ENCODE data around the gene ENOX1.
A peak's percentile ranks its signal among the peaks of the same experiment; 100 is the strongest.

Gene ENOX1

GRCh38 chr13:43669964-43670363 lies 116.8 kb downstream of the ENOX1 start:
- DNase-seq, result no peak

GRCh38 chr13:43669101-43669500 lies 117.7 kb downstream of the ENOX1 start:
- no peak for DNase-seq

GRCh38 chr13:43666403-43666802 lies 120.4 kb downstream of the ENOX1 start:
- DNase-seq, result no peak

- DNase-seq, result no peak
These were observed 121.4 kb downstream of the ENOX1 start for GRCh38 chr13:43665388-43665787.

- no peak for DNase-seq
These were observed 122.0 kb downstream of the ENOX1 start for GRCh38 chr13:43664700-43665191.

- DNase-seq, result no peak
These were observed 123.2 kb downstream of the ENOX1 start for GRCh38 chr13:43663474-43664090.

- DNase-seq, result no peak
These were observed 123.8 kb downstream of the ENOX1 start for GRCh38 chr13:43662976-43663375.

GRCh38 chr13:43661161-43661830 lies 125.5 kb downstream of the ENOX1 start:
- no peak for DNase-seq

- DNase-seq, result no peak
These were observed 129.3 kb downstream of the ENOX1 start for GRCh38 chr13:43657485-43657884.

- no peak for DNase-seq
These were observed 132.8 kb downstream of the ENOX1 start for GRCh38 chr13:43653980-43654379.

- no peak for DNase-seq
These were observed 133.4 kb downstream of the ENOX1 start for GRCh38 chr13:43653395-43653794.

- DNase-seq, result no peak
These were observed 134.0 kb downstream of the ENOX1 start for GRCh38 chr13:43652760-43653159.

- no peak for DNase-seq
These were observed 135.9 kb downstream of the ENOX1 start for GRCh38 chr13:43650882-43651281.

- peak in 1 of 58 donors; percentile 6 for DNase-seq
These were observed 138.0 kb downstream of the ENOX1 start for GRCh38 chr13:43648733-43649132.

- no peak for DNase-seq
These were observed 139.3 kb downstream of the ENOX1 start for GRCh38 chr13:43647471-43647870.

GRCh38 chr13:43640476-43640875 lies 146.3 kb downstream of the ENOX1 start:
- DNase-seq, result no peak

- DNase-seq, result no peak
These were observed 155.7 kb downstream of the ENOX1 start for GRCh38 chr13:43631106-43631505.

GRCh38 chr13:43629691-43630480 lies 156.9 kb downstream of the ENOX1 start:
- no peak for DNase-seq

- no peak for DNase-seq
These were observed 159.8 kb downstream of the ENOX1 start for GRCh38 chr13:43626994-43627393.

- DNase-seq, result no peak
These were observed 172.7 kb downstream of the ENOX1 start for GRCh38 chr13:43614063-43614462.

GRCh38 chr13:43611281-43612273 lies 175.2 kb downstream of the ENOX1 start:
- no peak for DNase-seq
